Measurements from ENCODE around the gene CDYL2.

CDYL2 gene

GRCh38 chr16:80680839-80681238, 123.6 kb downstream of the CDYL2 start:
- no peak for TF ChIP-seq CTCF (conservative IDR thresholded peaks at IDR 0.05; ENCODE audit: low read length)
- no peak overlapping the region for H3K4me3 ChIP-seq (ENCODE audit: low read length)

GRCh38 chr16:80680046-80680445, 124.4 kb downstream of the CDYL2 start:
- no peak overlapping the region for H3K4me3 ChIP-seq (ENCODE audit: low read length)
- DNase-seq (ENCODE audit: low read depth): no peak
- no peak for TF ChIP-seq CTCF (conservative IDR thresholded peaks at IDR 0.05; ENCODE audit: low read length)

More at GRCh38 chr16:80680839-80681238, 123.6 kb downstream of the CDYL2 start:
- DNase-seq (ENCODE audit: low read depth): no peak

DNA sequence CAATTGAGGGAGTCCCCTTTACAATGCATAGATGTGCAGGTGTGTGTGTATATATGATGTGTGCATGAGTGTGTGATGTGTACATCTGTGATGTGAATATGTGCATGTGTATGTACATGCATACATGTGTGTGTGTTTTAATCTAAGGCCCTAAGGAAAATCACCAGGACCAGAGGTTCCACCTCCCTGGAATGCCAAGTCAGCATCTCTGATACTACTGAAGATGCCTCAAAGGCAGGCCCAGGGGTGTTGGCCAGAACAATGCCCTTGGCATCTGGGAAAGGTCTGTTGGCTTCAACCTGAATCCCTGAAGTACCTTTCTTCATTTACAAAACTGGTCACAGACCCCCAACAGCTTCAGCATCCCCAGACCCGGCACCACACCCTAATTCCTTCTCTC, 129.5 kb downstream of the CDYL2 start:
- no peak for DNase-seq (ENCODE audit: low read depth)
- no peak for TF ChIP-seq CTCF (conservative IDR thresholded peaks at IDR 0.05; ENCODE audit: low read length)
- no peak overlapping the region for H3K4me3 ChIP-seq (ENCODE audit: low read length)

DNA sequence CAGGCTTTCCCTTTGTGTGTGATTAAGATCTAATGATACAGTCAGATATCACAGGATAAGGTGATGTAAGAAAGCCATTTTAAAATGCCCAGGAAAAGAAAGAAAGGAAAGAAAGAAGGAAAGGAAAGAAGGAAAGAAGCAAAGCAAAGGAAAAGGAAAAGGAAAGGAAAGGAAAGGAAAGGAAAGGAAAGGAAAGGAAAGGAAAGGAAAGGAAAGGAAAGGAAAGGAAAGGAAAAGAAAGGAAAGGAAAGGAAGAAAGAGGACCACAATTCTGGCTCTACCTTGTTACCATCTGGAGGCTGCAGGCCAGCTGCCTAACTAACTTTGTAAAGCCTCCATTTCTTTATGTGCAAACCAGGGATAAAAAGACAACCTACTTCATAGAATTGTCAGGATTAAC, 132.0 kb downstream of the CDYL2 start:
- H3K4me3 ChIP-seq (ENCODE audit: low read length): no peak overlapping the region
- DNase-seq (ENCODE audit: low read depth): no peak
- TF ChIP-seq CTCF (conservative IDR thresholded peaks at IDR 0.05; ENCODE audit: low read length): no peak

GRCh38 chr16:80671281-80671849, 133.0 kb downstream of the CDYL2 start:
- TF ChIP-seq CTCF (conservative IDR thresholded peaks at IDR 0.05; ENCODE audit: low read length): no peak
- DNase-seq (ENCODE audit: low read depth): no peak
- no peak overlapping the region for H3K4me3 ChIP-seq (ENCODE audit: low read length)

- no peak overlapping the region for H3K4me3 ChIP-seq (ENCODE audit: low read length)
- no peak for TF ChIP-seq CTCF (conservative IDR thresholded peaks at IDR 0.05; ENCODE audit: low read length)
- no peak for DNase-seq (ENCODE audit: low read depth)
These were observed 134.1 kb downstream of the CDYL2 start for GRCh38 chr16:80670170-80670865.

GRCh38 chr16:80669673-80670072, 134.7 kb downstream of the CDYL2 start:
- TF ChIP-seq CTCF (conservative IDR thresholded peaks at IDR 0.05; ENCODE audit: low read length): no peak
- no peak overlapping the region for H3K4me3 ChIP-seq (ENCODE audit: low read length)
- DNase-seq (ENCODE audit: low read depth): no peak
